DOHH2 (cell line): ENCODE data around the gene ERG.

Experiments used
- H3F3A ChIP-seq: fragments of 200-600 bp; sonication (generic), shearing (Covaris generic); 2 replicates; pipeline ENCODE4 v1.6.0; 2016; ENCODE audit warnings: antibody characterized with exemption, mild to moderate bottlenecking; ENCODE audit not compliant: control insufficient read depth, insufficient read depth
- H3K27ac ChIP-seq: fragments of 200-600 bp; sonication (generic); 2 replicates; pipeline ENCODE4 v1.5.1; 2014; ENCODE audit warnings: low read depth, mild to moderate bottlenecking, low read length, moderate library complexity
- H3K27me3 ChIP-seq: fragments of 200-600 bp; sonication (generic); 2 replicates; pipeline ENCODE4 v1.6.1; 2014; ENCODE audit warnings: mild to moderate bottlenecking, low read length, mixed read lengths; ENCODE audit not compliant: control insufficient read depth
- H3K36me3 ChIP-seq: fragments of 200-600 bp; sonication (generic); 2 replicates; pipeline ENCODE4 v1.6.1; 2014; ENCODE audit warnings: mild to moderate bottlenecking, low read length, moderate library complexity, mixed read lengths; ENCODE audit not compliant: control insufficient read depth
- H3K4me1 ChIP-seq: fragments of 200-600 bp; sonication (generic); 2 replicates; pipeline ENCODE4 v1.6.1; 2014; ENCODE audit warnings: mild to moderate bottlenecking, low read length, mixed read lengths; ENCODE audit not compliant: control insufficient read depth
- H3K4me2 ChIP-seq: fragments of 200-600 bp; sonication (generic); 2 replicates; pipeline ENCODE4 v1.6.0; 2014; ENCODE audit warnings: mild to moderate bottlenecking, low read length, moderate library complexity
- H3K4me3 ChIP-seq: fragments of 200-600 bp; sonication (generic); 2 replicates; pipeline ENCODE4 v1.5.1; 2014; ENCODE audit warnings: mild to moderate bottlenecking, low read length, mixed read lengths
- H3K79me2 ChIP-seq: fragments of 200-600 bp; sonication (generic); 2 replicates; pipeline ENCODE4 v1.6.1; 2014; ENCODE audit warnings: mild to moderate bottlenecking, low read length, mixed read lengths; ENCODE audit not compliant: control insufficient read depth
- H3K9me2 ChIP-seq: fragments of 200-600 bp; sonication (generic); replicated peaks from 2 replicates; pipeline ENCODE4 v1.6.1; 2014; ENCODE audit warnings: mild to moderate bottlenecking, low read length, mixed read lengths; ENCODE audit not compliant: control insufficient read depth
- H3K9me3 ChIP-seq: fragments of 200-600 bp; sonication (generic); 2 replicates; pipeline ENCODE4 v1.6.1; 2014; ENCODE audit warnings: antibody characterized with exemption, low read length, mixed read lengths; ENCODE audit not compliant: control insufficient read depth, insufficient read depth
- H4K20me1 ChIP-seq: fragments of 200-600 bp; sonication (generic); 2 replicates; pipeline ENCODE4 v1.6.0; 2014; ENCODE audit warnings: low read depth, mild to moderate bottlenecking, antibody characterized with exemption, low read length, moderate library complexity; ENCODE audit not compliant: control insufficient read depth, insufficient read depth
- EZH2phosphoT487 ChIP-seq: fragments of 200-600 bp; sonication (generic); IDR thresholded peaks from 2 replicates; pipeline ENCODE4 v1.6.1; 2017; ENCODE audit warnings: borderline replicate concordance, mild to moderate bottlenecking, antibody characterized with exemption, low read length, moderate library complexity, mixed read lengths
- TF ChIP-seq, protein P1 (sequence below): fragments of 200-600 bp; sonication (generic); IDR thresholded peaks from one replicate; pipeline ENCODE4 v1.5.1; 2014; ENCODE audit warnings: antibody characterized with exemption, mild to moderate bottlenecking, low read depth, low read length; ENCODE audit not compliant: poor library complexity, severe bottlenecking

Gene ERG

DNA sequence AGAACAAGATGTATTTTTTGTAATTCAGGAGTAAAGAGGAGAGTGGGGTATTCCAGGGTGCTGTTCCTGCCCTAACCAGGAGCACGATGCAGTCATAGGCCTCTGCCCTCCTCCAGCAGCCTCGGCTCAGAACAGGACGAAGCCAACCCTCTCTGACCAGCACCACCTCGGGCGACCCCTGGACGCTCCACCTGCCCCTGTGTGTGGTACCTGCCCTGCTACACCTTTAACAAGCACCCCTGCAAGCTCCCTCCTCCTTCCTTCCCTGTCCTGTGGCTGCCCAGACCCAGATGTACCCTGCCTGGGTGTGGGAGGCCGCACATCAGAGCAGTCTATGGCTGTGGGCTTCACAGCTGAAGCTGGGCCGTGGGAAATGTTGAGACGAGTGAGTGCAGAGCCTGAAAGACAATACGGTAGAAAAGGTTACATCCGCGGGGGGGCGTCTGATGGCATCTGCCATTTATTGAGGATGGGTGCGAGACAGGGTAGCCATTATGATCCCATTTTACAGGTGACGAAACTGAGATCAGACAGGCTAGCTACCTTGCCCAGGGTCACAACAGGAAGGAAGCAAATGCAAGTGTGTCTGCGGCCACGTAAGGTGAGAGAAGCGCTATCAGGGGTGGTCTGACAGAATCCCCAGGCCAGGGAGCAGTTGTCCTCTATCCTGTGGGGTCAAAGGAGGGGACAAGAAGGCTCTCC, 4.6 kb downstream of the ERG start:
- H3K9me2 ChIP-seq: no peaks in the 10 kb centered on the region
- no peaks in the 10 kb centered on the region for H3K36me3 ChIP-seq
- H3K4me2 ChIP-seq: no peak overlapping the region
- H3K9me3 ChIP-seq: no peaks in the 10 kb centered on the region
- TF ChIP-seq, protein P1, sequence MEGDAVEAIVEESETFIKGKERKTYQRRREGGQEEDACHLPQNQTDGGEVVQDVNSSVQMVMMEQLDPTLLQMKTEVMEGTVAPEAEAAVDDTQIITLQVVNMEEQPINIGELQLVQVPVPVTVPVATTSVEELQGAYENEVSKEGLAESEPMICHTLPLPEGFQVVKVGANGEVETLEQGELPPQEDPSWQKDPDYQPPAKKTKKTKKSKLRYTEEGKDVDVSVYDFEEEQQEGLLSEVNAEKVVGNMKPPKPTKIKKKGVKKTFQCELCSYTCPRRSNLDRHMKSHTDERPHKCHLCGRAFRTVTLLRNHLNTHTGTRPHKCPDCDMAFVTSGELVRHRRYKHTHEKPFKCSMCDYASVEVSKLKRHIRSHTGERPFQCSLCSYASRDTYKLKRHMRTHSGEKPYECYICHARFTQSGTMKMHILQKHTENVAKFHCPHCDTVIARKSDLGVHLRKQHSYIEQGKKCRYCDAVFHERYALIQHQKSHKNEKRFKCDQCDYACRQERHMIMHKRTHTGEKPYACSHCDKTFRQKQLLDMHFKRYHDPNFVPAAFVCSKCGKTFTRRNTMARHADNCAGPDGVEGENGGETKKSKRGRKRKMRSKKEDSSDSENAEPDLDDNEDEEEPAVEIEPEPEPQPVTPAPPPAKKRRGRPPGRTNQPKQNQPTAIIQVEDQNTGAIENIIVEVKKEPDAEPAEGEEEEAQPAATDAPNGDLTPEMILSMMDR: no peak
- TF ChIP-seq EZH2phosphoT487: no peak
- peaks cover 45% of the 10 kb centered on the region for H3K27me3 ChIP-seq
- H3K4me3 ChIP-seq: no peak overlapping the region
- H3K79me2 ChIP-seq: no peaks in the 10 kb centered on the region
- no peaks in the 10 kb centered on the region for H4K20me1 ChIP-seq
- H3K4me1 ChIP-seq: no peaks in the 10 kb centered on the region
- no peaks in the 10 kb centered on the region for H3F3A ChIP-seq
- H3K27ac ChIP-seq: no peak overlapping the region

DNA sequence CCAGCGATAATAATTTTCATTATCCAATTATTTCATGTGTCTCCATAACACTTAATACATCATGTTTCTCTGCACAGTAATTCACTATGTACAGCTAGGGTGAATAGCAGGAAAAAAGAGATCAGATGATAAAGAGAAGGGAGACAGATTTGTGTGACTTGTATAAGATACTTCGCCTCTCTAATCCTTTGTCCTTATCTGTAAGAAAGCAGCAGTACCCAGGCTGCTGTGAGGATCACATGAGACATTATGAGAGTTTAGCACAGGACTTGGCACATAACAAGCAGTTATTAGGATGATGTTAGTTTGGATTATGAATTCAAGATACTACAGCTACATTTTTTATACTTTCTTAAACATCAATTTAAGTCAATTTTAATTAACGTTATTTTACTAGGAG, 6.3 kb downstream of the ERG start:
- H3K4me2 ChIP-seq: no peak overlapping the region
- no peak overlapping the region for H3K27ac ChIP-seq
- no peaks in the 10 kb centered on the region for H3F3A ChIP-seq
- H3K9me2 ChIP-seq: no peaks in the 10 kb centered on the region
- no peaks in the 10 kb centered on the region for H3K4me1 ChIP-seq
- no peaks in the 10 kb centered on the region for H3K36me3 ChIP-seq
- TF ChIP-seq, protein P1: no peak
- no peak for TF ChIP-seq EZH2phosphoT487
- H3K9me3 ChIP-seq: no peaks in the 10 kb centered on the region
- no peaks in the 10 kb centered on the region for H3K79me2 ChIP-seq
- no peak overlapping the region for H3K4me3 ChIP-seq
- H4K20me1 ChIP-seq: no peaks in the 10 kb centered on the region
- H3K27me3 ChIP-seq: peaks cover 33% of the 10 kb centered on the region

DNA sequence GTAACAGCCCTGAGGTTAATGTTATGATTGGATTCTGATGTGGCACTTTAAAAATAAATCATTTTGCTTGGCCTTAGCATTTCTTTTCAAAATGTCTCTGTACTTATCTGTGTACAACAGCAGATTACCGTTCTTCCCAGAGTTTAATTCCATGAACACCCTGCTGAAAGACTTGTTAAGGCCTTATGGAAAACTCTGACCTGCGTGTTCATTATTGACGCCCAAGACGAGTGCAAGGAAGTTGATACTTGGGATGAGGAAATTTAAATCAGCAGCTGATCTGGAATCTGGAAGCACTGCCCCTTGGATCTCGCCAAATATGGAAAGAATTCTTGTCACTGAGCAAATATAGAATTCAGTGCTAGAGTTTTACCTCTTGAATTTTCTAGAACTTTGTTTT, 6.7 kb downstream of the ERG start:
- no peaks in the 10 kb centered on the region for H3K79me2 ChIP-seq
- H3F3A ChIP-seq: no peaks in the 10 kb centered on the region
- no peak overlapping the region for H3K4me2 ChIP-seq
- TF ChIP-seq, protein P1: no peak
- no peak for TF ChIP-seq EZH2phosphoT487
- H3K9me2 ChIP-seq: no peaks in the 10 kb centered on the region
- no peak overlapping the region for H3K27ac ChIP-seq
- H3K36me3 ChIP-seq: no peaks in the 10 kb centered on the region
- H3K9me3 ChIP-seq: no peaks in the 10 kb centered on the region
- no peak overlapping the region for H3K4me3 ChIP-seq
- peaks cover 29% of the 10 kb centered on the region for H3K27me3 ChIP-seq
- H4K20me1 ChIP-seq: no peaks in the 10 kb centered on the region
- no peaks in the 10 kb centered on the region for H3K4me1 ChIP-seq
